Neutrophil (primary cell): ENCODE measurements around the gene LRMDA.

Experiments
- H3K27ac ChIP-seq: fragments of 200-600 bp; sonication (generic); 2 replicates; pipeline ENCODE4 v1.5.1; 2016; ENCODE audit warnings: mild to moderate bottlenecking, moderate library complexity
- H3K27me3 ChIP-seq: fragments of 200-600 bp; sonication (generic); 2 replicates; pipeline ENCODE4 v1.6.0; 2016; ENCODE audit warnings: mild to moderate bottlenecking
- H3K36me3 ChIP-seq: fragments of 200-600 bp; sonication (generic); 2 replicates; pipeline ENCODE4 v1.5.1; 2017
- H3K4me1 ChIP-seq, 2 experiments: fragments of 200-600 bp in 1 of 2; sonication (generic) in 1 of 2; 1 replicate in 1 of 2; 2 replicates in 1 of 2; pipeline versions ENCODE4 v1.5.1 to v1.6.1; 2013 to 2016; ENCODE audit warnings: low read depth in 1 of 2, low read length in 1 of 2, mild to moderate bottlenecking in 1 of 2, moderate library complexity in 1 of 2; ENCODE audit not compliant: control insufficient read depth in 1 of 2, insufficient read depth in 1 of 2
- H3K4me3 ChIP-seq, 2 experiments: fragments of 200-600 bp in 1 of 2; sonication (generic) in 1 of 2; 1 replicate in 1 of 2; 2 replicates in 1 of 2; pipeline ENCODE4 v1.5.1; 2013 to 2016; ENCODE audit warnings: low read depth in 1 of 2, low read length in 1 of 2, mild to moderate bottlenecking in 1 of 2, moderate library complexity in 1 of 2
- H3K9me3 ChIP-seq: fragments of 200-600 bp; sonication (generic); 2 replicates; pipeline ENCODE4 v1.5.1; 2016
- CTCF ChIP-seq: fragments of 200-600 bp; sonication (generic); IDR thresholded peaks from 2 replicates; pipeline ENCODE4 v1.5.1; 2016; ENCODE audit warnings: antibody characterized with exemption

The LRMDA gene

DNA sequence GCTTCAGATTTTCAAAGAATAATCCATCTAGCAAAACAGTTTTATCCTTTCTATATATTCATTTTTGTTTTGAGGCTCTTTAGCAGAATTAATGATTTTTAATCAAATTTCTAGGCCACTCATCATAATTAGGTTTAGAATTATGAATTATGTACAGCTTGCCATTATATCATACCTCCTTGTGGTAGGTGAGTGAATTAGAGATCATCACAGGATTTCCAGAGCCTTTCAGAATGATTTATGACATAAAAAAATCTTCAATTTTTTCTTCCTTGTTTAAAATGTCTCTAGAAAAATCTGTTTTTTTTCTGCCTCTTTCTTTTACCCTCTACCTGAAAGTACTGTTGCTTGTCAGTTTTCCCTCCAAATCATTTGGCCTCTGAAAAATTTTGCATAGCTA is 433.3 kb downstream of the LRMDA start:
- H3K4me3 ChIP-seq: no peak overlapping the region
- H3K9me3 ChIP-seq: no peaks in the 10 kb centered on the region
- H3K27ac ChIP-seq: no peak overlapping the region
- H3K4me1 ChIP-seq: no peaks in the 10 kb centered on the region
- H3K36me3 ChIP-seq: no peaks in the 10 kb centered on the region
- no peak for TF ChIP-seq CTCF
- H3K27me3 ChIP-seq: no peaks in the 10 kb centered on the region

GRCh38 chr10:75865413-75866299 is 434.2 kb downstream of the LRMDA start:
- TF ChIP-seq CTCF: no peak
- Histone ChIP-seq H3K4me3 (no peak overlapping the region), H3K27me3 (no peaks in the 10 kb centered on the region), H3K4me1 (no peaks in the 10 kb centered on the region), H3K9me3 (no peaks in the 10 kb centered on the region), H3K36me3 (no peaks in the 10 kb centered on the region), H3K27ac (no peak overlapping the region)

- H3K9me3 ChIP-seq: no peaks in the 10 kb centered on the region
- no peak overlapping the region for H3K27ac ChIP-seq
- H3K4me1 ChIP-seq: no peaks in the 10 kb centered on the region
- H3K36me3 ChIP-seq: no peaks in the 10 kb centered on the region
- H3K4me3 ChIP-seq: no peak overlapping the region
- H3K27me3 ChIP-seq: no peaks in the 10 kb centered on the region
- no peak for TF ChIP-seq CTCF
These were observed 434.8 kb downstream of the LRMDA start for GRCh38 chr10:75866300-75866625.

GRCh38 chr10:75866731-75867130 is 435.3 kb downstream of the LRMDA start:
- Histone ChIP-seq H3K4me1 (no peaks in the 10 kb centered on the region), H3K36me3 (no peaks in the 10 kb centered on the region), H3K9me3 (no peaks in the 10 kb centered on the region), H3K27me3 (no peaks in the 10 kb centered on the region), H3K4me3 (no peak overlapping the region), H3K27ac (no peak overlapping the region)
- TF ChIP-seq CTCF: no peak

DNA sequence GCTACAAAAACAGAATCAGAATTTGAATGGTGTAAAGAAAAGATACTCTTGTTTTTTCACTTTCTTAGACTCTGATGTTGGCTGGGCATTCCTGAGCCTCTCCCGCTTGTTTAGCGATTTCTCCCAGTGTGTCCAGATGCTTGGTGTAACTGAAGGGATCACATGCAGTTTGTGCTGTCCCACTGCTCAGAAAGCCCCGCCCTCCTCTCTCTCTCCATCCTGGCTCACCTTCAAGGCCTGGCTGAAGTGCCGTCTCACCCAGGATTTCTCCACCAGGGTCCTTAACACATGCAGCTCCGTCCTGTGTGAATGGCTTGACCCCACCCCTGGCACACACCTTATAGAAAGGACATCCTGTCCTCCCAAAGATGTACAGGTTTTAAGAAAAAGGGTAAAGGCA is 437.1 kb downstream of the LRMDA start:
- no peak for TF ChIP-seq CTCF
- H3K9me3 ChIP-seq: no peaks in the 10 kb centered on the region
- H3K27me3 ChIP-seq: no peaks in the 10 kb centered on the region
- H3K4me1 ChIP-seq: no peaks in the 10 kb centered on the region
- no peak overlapping the region for H3K4me3 ChIP-seq
- H3K27ac ChIP-seq: no peak overlapping the region
- H3K36me3 ChIP-seq: no peaks in the 10 kb centered on the region
